GM19239 (cell line): ENCODE data around the gene CNTNAP4.

Experiments
- DNase-seq: peaks from one replicate; pipeline ENCODE4 v3.0.0; 2011; ENCODE audit warnings: low spot score; ENCODE audit not compliant: insufficient read length
- FAIRE-seq: peaks from 2 replicates; lab custom pipeline; 2011; peaks lifted over from hg19 to GRCh38; lab: Jason Lieb, UNC

Gene CNTNAP4

DNA sequence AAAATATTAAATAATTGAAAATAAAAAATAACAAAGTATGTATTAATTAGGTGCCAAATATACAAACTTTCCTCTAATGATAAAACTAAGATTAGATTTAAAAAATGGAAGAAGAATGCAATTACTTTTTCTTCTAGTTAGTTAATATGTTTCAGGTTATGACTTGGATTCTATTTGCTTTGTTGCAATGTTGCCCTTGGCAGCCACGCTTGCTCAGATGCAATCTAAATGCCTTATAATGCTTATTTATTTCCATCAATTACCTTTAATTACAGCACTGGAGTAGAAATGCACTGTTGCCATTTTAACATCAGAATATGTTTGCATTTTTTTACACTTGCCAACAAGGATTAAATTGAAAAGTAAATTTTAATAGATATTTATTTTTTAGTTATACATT is 263.9 kb downstream of the CNTNAP4 start:
- DNase-seq (no peak), FAIRE-seq (no peak)

DNA sequence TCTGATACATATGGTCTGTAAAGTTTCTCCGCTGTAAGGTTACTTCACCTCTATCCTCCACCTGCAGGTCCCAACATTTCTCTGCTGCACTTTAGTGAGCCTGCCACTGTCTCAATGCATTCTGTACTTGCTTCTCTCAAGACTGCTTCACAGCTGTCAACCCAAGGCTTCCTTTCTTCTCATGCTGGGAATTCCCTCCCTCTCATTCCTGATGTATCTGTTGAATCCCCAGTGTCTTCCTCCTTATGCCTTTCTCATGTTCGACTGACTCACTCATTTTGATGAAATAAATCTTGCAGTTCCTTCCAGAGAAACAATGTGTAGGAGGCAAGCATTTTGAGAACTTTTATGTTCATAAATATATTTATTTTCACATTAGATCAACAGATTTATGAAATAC is 288.3 kb downstream of the CNTNAP4 start:
- FAIRE-seq: no peak
- DNase-seq: no peak

- FAIRE-seq: no peak
- DNase-seq: no peak
Observed at GRCh38 chr16:76571755-76572154, 294.6 kb downstream of the CNTNAP4 start.

DNA sequence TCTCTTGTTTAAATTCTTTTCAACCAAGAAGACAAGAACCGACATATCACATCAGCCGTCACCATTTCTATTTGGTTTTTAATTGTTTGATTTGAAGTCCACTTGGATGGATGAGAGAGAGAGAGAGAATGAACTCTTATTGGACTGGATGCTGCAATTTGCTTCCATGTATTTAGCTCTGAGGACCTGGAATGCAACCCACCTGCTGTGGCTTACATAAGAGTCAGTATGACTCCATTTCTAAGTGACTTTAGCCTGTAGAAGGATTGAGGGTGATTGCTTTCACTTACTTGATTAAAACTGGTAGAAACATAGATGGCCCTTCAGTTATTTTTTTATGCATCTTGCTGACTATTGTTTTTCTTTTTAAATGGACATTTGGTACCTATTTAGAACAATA is 296.1 kb downstream of the CNTNAP4 start:
- no peak for FAIRE-seq
- DNase-seq: no peak

DNA sequence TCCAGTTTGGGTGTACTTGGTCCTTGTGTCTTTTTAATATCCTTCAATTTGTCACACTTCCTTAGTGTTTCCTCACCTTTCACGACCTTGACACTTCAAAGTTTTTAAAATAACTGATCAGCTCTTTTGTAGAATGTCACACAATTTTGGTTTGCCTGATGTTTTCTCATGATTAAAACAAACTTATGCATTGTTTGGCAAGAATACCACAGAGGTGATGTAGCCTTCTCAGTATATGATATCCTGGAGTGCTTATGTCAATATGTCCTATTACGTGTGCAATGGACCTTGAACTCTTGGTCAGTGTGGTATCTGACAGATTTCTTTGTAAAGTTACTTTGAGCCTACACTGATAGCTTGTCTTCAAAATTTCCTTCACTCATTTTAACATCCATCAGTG is 297.4 kb downstream of the CNTNAP4 start:
- FAIRE-seq (no peak), DNase-seq (no peak)

DNA sequence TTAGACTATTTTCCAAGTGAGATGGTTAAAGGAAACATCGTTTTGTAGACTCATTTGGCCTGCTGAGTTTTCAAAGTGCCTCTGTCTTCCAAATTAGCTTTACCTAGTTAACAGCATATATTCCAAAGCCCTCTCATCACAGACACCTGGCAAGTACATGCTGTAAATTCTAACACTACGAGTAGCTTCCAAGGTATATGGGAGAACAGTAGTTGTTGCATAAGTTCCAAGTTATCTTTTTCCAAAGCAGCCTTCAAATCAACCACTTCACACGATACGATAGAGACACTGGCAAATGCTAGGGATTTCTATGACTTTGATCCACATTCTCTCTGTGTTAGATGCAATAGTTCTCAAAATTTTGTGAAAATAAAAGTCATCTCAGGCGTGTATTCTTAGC is 299.3 kb downstream of the CNTNAP4 start:
- DNase-seq (no peak), FAIRE-seq (no peak)

DNA sequence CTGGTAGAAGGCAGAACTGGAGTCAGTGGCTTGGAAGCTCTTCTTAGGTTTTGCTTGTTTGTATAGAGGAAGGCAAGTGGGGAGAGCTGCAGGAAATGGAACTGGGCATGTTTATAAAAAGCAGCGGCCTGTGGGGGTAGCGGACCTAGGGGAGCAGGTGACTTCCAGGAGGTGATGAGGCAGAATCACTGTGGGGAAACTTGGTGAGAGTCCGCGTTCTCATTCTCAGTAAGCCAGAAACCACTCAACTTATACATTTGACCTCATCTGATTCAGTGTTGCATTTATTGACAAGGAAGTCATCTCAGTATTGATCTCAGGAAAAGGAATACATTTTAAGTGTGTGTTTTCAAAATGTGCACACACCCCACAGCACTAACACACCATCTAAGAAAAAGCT is 299.8 kb downstream of the CNTNAP4 start:
- DNase-seq (no peak), FAIRE-seq (no peak)

DNA sequence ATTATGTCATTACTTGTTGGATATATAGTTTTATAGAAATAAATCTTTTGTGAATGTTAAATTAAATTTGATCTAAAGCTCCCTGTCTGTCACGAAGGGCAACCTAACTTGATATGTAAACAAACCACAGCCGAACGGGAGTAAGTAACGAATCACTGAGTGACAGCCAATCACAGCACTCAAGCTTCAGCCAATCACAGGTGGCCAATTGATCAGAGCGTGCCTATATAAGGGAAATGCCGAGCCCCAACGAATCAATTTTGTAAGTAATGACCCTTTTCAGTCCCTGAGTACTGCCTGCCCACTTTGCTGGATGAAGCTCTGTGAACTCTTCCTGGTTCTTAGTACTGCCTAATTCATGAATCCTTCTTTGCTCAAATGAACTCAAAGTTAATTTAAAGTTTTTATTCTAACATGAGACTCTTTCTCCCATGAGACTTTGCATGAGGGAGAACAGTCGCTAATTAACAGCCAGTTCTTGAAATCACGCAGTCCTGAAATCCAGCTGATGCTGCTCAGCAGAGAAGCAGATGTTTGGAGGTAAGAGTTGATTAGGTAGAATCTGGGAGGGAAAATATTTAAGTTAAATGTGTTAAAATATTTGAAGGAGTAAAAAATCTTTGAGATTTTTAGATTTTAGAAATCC is 302.2 kb downstream of the CNTNAP4 start:
- DNase-seq: no peak
- no peak for FAIRE-seq

- DNase-seq (no peak), FAIRE-seq (no peak)
Observed at GRCh38 chr16:76583466-76583865, 306.3 kb downstream of the CNTNAP4 start.

GRCh38 chr16:76583945-76584344 is 306.7 kb downstream of the CNTNAP4 start:
- no peak for DNase-seq
- no peak for FAIRE-seq

DNA sequence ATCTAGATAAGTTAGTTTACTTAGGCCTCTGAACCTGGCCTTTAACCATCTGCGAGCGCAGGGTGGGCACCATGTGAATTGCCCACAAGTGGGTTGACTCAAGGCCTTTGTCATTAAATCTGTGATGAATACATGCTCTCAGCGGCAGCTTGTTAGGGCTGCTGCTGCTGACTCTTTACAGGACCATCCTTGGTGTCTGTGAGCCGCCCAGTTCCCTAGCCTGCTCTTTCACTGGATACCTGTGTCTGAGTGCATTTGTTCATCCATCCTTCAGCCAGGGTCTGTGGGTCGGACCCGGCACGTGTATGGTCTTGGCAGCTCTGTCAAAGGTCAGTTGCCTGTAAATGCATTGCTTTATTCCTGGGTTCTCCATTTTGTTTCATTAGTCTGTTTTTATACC is 321.3 kb downstream of the CNTNAP4 start:
- FAIRE-seq (no peak), DNase-seq (no peak)

GRCh38 chr16:76607317-76607716 is 330.1 kb downstream of the CNTNAP4 start:
- no peak for FAIRE-seq

More at GRCh38 chr16:76607317-76607716, 330.1 kb downstream of the CNTNAP4 start:
- no peak for DNase-seq
